ENCODE measurements around the gene ZMYM2. TPM values are rescaled to one million over a fixed set of nuclear protein-coding genes. Genes with fewer than 3 reads are reported as not detected.

ZMYM2 gene
- total RNA-seq, 2 experiments from 2014 or later, result 54.2 to 59.9 TPM

DNA sequence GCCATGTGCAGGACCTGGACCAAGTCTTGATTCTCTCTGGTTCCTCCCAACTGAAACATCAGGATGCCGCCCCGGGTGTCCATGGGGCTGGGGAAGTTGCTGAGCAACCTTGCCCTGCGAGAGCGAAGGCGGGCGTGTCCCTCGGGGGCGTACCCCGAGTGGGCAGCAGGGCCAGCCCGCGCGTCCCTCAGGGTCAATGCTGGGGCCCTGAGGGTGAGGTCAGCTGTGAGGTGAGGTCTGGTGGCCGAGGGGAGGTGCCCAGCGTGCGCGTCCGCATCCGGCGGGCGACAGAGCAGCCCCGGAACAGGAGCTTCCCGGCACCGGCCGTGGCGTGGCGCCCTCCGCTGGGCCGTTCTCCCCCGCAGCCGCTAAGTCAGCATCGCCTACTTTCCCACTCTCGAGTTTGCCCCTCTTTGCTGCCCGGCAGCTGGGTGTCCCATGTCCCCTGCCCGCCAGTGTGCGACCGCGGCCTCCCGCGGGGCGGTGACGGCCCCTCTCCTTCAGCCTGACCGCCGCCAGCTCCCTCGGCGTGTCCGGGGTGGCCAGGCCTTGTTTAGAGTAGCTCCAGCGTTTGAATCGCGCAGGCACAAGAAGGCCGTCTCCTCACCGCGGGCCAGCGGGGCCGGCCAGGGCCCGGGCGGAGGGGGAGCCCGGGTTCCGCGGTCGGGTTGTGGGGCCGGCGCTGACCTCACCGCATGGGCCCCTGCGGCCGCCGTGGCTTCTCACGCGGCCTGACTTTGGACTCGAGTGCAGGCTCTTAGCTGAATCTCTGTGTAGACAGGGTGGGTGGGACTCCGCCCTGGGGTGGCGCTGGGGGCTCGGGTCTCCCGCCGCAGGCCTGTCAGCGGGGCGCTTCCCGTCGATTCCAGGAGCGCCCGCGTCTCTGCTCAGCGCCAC lies 169.3 kb downstream of the ZMYM2 start:
- peak; percentile 72 for ATAC-seq
- intact Hi-C loops (cut with DNase I, micrococcal nuclease), result loop anchor here (2.0 kb wide), 1 partner anchor 35 kb away; no protein-coding TSS in a partner anchor
- no peaks in the 10 kb centered on the region for H3K4me1 Mint-ChIP-seq
- H3K27ac Mint-ChIP-seq, result peak overlapping the region; percentile 34
- POLR2A ChIA-PET, result interaction anchor here (0.6 to 0.8 kb wide), 2 partner anchors 9 to 29 kb away, joined by 3 to 4 read pairs; no protein-coding TSS in a partner anchor
- peak overlapping the region; percentile 62 for H3K4me3 Mint-ChIP-seq
- no peaks in the 10 kb centered on the region for H3K36me3 Mint-ChIP-seq (ENCODE audit: low read depth)
- H3K9me3 Mint-ChIP-seq (ENCODE audit: low read depth), result no peaks in the 10 kb centered on the region
- H3K27me3 Mint-ChIP-seq, result peaks cover 11% of the 10 kb centered on the region
- CTCF ChIA-PET, result interaction anchor here (0.6 to 2.4 kb wide), 9 partner anchors 9 to 361 kb away, joined by 3 to 12 read pairs (median 5); partner anchors contain the start of gene GJA3
- DNase-seq, result peak; percentile 64

DNA sequence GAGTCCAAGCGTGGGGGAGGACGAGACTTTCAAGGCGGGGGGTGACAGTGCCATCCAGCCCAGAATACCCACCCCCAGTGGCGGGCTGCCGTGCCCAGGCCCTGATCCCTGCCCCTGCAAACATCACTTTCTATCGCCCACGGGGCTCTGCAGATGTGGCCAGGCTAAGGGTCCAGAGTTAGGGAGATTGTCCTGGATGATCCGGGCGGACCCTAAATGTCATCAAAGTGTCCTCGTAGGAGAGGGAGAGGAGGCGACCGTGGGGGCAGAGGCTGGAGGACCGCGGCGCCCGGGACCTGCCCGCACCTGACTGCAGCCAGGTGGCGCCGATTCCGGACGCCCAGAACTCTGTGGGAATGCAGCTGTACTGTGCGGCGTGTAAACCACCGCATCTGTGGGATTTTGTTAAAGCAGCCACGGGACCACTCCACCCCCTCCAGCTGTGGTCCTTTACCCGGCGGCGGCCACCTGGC lies 170.0 kb downstream of the ZMYM2 start:
- DNase-seq (peak; percentile 36), ATAC-seq (peak; percentile 22)

DNA sequence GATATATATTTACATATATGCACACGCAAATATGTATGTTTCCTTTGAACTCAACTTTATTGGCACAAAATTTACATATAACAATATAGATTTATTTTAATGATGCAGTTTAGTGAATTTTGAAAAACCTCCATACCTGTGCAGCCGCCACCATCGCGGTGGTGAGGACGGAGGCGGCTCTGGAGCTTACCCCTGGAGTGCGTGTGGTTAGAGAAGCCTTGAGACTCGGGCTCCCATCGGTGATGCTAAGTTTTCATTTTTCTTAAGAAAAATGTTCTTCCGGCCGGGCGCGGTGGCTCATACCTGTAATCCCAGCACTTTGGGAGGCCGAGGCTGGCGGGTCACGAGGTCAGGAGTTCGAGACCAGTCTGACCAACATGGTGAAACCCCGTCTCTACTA lies 170.5 kb downstream of the ZMYM2 start:
- H3K36me3 Mint-ChIP-seq (ENCODE audit: low read depth), result no peaks in the 10 kb centered on the region
- no peak overlapping the region for H3K27ac Mint-ChIP-seq
- no peak overlapping the region for H3K4me3 Mint-ChIP-seq
- intact Hi-C loops (cut with DNase I, micrococcal nuclease), result loop anchor here (2.0 kb wide), 1 partner anchor 34 kb away; no protein-coding TSS in a partner anchor
- POLR2A ChIA-PET, result interaction anchor here (0.7 kb wide), 1 partner anchor 16 kb away, joined by 3 read pairs; no protein-coding TSS in a partner anchor
- no peak for DNase-seq
- CTCF ChIA-PET, result interaction anchor here (2.4 kb wide), 1 partner anchor 10 kb away, joined by 12 read pairs; no protein-coding TSS in a partner anchor
- peaks cover 17% of the 10 kb centered on the region for H3K27me3 Mint-ChIP-seq
- no peaks in the 10 kb centered on the region for H3K4me1 Mint-ChIP-seq
- no peaks in the 10 kb centered on the region for H3K9me3 Mint-ChIP-seq (ENCODE audit: low read depth)
- no peak for ATAC-seq

More for the DNA sequence above, 170.0 kb downstream of the ZMYM2 start:
- intact Hi-C loops (cut with DNase I, micrococcal nuclease), result loop anchor here (2.0 kb wide), 1 partner anchor 34 kb away; no protein-coding TSS in a partner anchor
- Mint-ChIP-seq H3K4me3 (peak overlapping the region; percentile 62), H3K4me1 (no peaks in the 10 kb centered on the region), H3K27me3 (peaks cover 16% of the 10 kb centered on the region), H3K36me3 (ENCODE audit: low read depth) (no peaks in the 10 kb centered on the region), H3K27ac (no peak overlapping the region), H3K9me3 (ENCODE audit: low read depth) (no peaks in the 10 kb centered on the region)
- POLR2A ChIA-PET, result no interaction called here
- CTCF ChIA-PET, result interaction anchor here (0.7 to 2.4 kb wide), 7 partner anchors 10 to 361 kb away, joined by 3 to 12 read pairs (median 5); no protein-coding TSS in a partner anchor

DNA sequence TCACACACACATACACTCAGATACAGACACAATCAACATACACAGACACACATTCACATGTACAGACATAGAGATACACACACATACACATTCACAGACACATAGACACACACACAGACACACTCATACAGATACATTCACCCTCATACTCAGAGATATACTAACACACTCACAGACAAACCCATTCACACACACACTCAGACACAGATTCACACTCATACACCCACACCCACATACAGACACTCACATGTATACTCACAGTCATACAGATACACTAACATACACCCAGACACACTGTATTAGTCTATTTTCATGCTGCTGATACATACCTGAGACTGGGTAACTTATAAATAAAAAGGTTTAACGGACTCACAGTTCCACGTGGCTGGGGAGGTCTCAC lies 171.5 kb downstream of the ZMYM2 start:
- Mint-ChIP-seq H3K27me3 (peaks cover 12% of the 10 kb centered on the region), H3K4me1 (no peaks in the 10 kb centered on the region), H3K9me3 (ENCODE audit: low read depth) (no peaks in the 10 kb centered on the region), H3K27ac (no peak overlapping the region), H3K36me3 (ENCODE audit: low read depth) (no peaks in the 10 kb centered on the region), H3K4me3 (no peak overlapping the region)
- POLR2A ChIA-PET, result no interaction called here
- intact Hi-C loops (cut with DNase I, micrococcal nuclease), result no loop called here
- CTCF ChIA-PET, result no interaction called here
- DNase-seq (no peak), ATAC-seq (peak; percentile 61)

DNA sequence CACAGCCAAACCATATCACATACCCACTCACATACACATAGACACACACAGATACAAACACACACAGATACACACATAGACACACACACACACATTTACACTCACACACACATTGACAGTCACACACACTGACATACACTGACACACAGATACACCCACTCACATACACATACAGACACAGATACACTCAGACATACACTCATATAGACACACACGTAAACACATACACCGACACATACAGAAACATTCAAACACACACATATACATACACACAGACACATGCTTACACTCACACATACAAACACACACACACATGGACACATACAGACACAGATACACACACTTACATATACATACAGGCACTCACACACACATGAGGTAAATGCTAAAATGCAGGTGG lies 172.1 kb downstream of the ZMYM2 start:
- ATAC-seq, result no peak
- Mint-ChIP-seq H3K4me1 (no peaks in the 10 kb centered on the region), H3K36me3 (ENCODE audit: low read depth) (no peaks in the 10 kb centered on the region), H3K9me3 (ENCODE audit: low read depth) (no peaks in the 10 kb centered on the region), H3K27me3 (peaks cover 12% of the 10 kb centered on the region), H3K4me3 (no peak overlapping the region), H3K27ac (no peak overlapping the region)
- no peak for DNase-seq
- intact Hi-C loops (cut with DNase I, micrococcal nuclease), result no loop called here
- ChIA-PET CTCF (interaction anchor here (1.3 kb wide), 1 partner anchor 14 kb away, joined by 5 read pairs; no protein-coding TSS in a partner anchor), POLR2A (no interaction called here)

DNA sequence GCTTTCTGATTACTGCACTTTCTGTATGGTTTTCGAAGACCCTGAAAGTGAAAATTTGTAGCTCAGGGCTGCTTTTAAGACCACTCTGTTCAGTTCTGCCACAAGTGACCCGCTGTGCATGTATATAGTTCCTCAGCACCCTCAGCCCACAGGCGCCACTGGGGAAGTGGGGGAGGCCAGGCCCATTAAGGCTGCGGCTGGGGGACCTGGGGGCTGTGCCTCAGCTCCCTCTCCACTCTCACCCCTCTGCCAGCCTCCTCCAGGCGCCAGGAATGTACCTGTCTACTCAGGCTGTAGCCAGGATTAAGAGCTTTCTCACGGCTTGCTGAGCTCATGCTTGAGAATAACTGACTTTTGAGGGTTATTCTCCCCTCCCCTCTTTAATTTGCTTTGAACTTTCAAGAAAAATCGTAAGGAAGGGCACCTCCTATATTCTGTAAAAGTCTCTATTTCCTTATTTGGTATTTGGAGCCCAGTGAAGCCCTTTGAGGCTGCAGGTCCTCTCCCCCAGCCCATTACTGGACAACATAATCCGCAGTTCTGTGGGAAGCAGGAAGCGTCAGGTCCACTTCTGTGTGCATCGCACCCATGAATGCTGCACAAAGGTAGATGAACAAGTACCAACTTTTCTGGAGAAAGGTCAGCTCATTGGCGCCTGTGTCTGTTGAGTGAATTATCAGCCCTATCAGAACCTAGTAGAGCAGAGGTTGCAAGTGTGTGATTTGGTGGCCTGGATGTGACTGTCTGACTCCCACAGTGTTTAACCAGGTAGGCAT lies 172.7 kb downstream of the ZMYM2 start:
- H3K9me3 Mint-ChIP-seq (ENCODE audit: low read depth), result no peaks in the 10 kb centered on the region
- ChIA-PET CTCF (interaction anchor here (1.2 to 1.3 kb wide), 2 partner anchors 12 to 14 kb away, joined by 5 to 6 read pairs; no protein-coding TSS in a partner anchor), POLR2A (interaction anchor here (0.6 kb wide), 1 partner anchor 83 kb away, joined by 3 read pairs; no protein-coding TSS in a partner anchor)
- ATAC-seq, result no peak
- H3K4me1 Mint-ChIP-seq, result no peaks in the 10 kb centered on the region
- intact Hi-C loops (cut with DNase I, micrococcal nuclease), result no loop called here
- peaks cover 11% of the 10 kb centered on the region for H3K27me3 Mint-ChIP-seq
- H3K4me3 Mint-ChIP-seq, result no peak overlapping the region
- no peak for DNase-seq
- no peaks in the 10 kb centered on the region for H3K36me3 Mint-ChIP-seq (ENCODE audit: low read depth)
- H3K27ac Mint-ChIP-seq, result no peak overlapping the region

DNA sequence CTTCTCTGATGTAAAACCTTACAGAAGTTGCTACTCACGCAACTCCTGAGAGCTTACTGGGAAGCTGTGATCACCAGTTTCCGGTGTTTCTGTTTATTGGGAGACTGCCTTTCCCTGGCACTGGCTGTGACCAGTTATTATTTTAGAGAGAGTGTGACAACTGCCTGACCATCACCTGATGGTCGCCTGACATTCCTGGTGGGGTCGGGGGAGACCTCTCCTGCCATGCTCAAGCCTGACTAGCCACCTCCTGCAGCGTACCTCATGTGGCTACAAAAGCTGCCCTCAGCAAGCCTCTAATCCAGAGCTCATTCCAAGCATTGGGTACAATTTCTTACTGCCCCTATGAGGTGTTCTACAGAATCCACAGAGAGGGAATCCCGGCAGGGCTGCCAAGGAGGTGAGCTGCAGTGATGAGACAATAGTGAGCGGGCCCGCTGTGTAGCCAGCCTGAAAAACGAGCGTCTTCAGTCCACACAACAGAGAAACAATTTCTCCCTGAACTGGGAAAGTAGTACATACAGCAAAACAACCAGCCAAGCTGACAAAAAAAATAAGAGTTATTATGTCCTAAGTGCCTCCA lies 173.6 kb downstream of the ZMYM2 start:
- ATAC-seq, result no peak
- DNase-seq, result no peak
- CTCF ChIA-PET, result interaction anchor here (0.9 to 1.3 kb wide), 4 partner anchors 9 to 30 kb away, joined by 4 to 6 read pairs (median 4); partner anchors contain the start of gene GJA3
- H3K4me1 Mint-ChIP-seq, result peaks cover 2% of the 10 kb centered on the region
- no peak overlapping the region for H3K27ac Mint-ChIP-seq
- no peaks in the 10 kb centered on the region for H3K9me3 Mint-ChIP-seq (ENCODE audit: low read depth)
- H3K4me3 Mint-ChIP-seq, result no peak overlapping the region
- no peaks in the 10 kb centered on the region for H3K36me3 Mint-ChIP-seq (ENCODE audit: low read depth)
- intact Hi-C loops (cut with DNase I, micrococcal nuclease), result no loop called here
- POLR2A ChIA-PET, result interaction anchor here (0.6 kb wide), 1 partner anchor 12 kb away, joined by 4 read pairs; no protein-coding TSS in a partner anchor
- peaks cover 17% of the 10 kb centered on the region for H3K27me3 Mint-ChIP-seq

DNA sequence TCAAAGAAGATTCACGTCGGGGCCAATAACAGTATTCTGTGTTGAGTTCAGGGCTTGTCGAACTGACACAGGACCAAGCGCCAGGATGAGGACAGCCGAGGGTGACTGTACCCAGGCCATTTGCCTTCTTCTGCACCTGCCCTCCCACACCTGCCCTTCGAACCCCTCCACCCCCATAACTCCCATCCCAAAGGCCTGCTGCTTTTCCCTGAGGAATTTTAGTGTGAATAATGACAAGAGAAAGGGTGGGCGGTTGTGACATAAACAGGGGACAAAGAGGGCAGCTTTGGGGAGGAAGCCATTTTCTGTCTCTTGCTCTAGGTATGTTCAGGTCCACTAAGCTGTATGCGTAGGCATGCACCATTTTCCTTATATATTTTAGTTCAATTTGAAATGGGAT lies 176.2 kb downstream of the ZMYM2 start:
- ChIA-PET CTCF (no interaction called here), POLR2A (interaction anchor here (0.6 kb wide), 1 partner anchor 14 kb away, joined by 3 read pairs; no protein-coding TSS in a partner anchor)
- peaks cover 28% of the 10 kb centered on the region for H3K27me3 Mint-ChIP-seq
- no peak overlapping the region for H3K27ac Mint-ChIP-seq
- no peak for DNase-seq
- H3K9me3 Mint-ChIP-seq (ENCODE audit: low read depth), result no peaks in the 10 kb centered on the region
- intact Hi-C loops (cut with DNase I, micrococcal nuclease), result no loop called here
- no peak for ATAC-seq
- no peaks in the 10 kb centered on the region for H3K36me3 Mint-ChIP-seq (ENCODE audit: low read depth)
- H3K4me3 Mint-ChIP-seq, result no peak overlapping the region
- H3K4me1 Mint-ChIP-seq, result peaks cover 2% of the 10 kb centered on the region

DNA sequence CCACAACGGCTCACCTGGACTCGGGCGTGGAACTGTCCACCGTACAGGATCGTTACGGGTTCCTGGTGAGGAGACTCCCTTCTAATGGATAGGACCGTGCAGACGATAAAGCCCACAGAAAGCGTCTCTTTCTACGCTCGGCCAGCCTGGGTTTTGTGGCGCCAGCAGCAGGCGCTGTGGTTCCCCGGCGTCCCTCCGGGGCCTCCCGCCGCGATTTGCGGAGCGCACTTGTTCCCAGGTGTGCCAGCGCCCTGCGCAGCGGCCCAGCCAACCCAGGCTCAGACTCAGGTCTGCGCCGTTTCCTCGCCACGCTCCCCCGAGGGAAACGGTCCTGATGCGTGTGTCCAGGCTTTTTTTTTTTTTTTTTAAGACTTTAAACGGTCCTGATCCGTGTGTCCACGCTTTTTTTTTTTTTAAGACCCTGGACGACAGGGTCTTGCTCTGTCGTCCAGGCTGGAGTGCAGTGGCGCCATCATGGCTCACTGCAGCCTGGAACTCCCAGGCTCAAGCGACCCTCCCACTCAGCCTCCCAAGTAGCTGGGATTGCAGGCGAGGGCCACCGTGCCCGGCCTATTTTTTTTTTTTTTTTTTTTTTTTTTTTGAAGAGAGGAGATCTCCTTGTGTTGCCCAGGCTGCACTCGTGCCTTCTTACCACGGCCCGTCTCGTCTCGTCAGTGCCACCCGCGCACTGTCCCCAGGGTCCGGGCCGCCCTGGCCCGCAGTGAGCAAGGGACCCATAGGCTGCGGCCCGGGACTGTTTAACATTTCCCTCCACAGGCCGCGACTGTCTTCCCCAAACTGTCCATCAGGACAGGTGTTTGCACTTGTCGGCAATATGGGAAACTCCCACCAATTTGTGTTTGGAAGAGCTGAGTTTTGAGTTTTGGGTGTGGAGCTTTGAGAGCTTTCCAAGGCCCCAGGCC lies 178.5 kb downstream of the ZMYM2 start:
- H3K4me3 Mint-ChIP-seq, result peak overlapping the region; percentile 16
- no peak overlapping the region for H3K27ac Mint-ChIP-seq
- peak; percentile 92 for ATAC-seq
- peak; percentile 79 for DNase-seq
- H3K9me3 Mint-ChIP-seq (ENCODE audit: low read depth), result no peaks in the 10 kb centered on the region
- H3K4me1 Mint-ChIP-seq, result peaks cover 2% of the 10 kb centered on the region
- POLR2A ChIA-PET, result no interaction called here
- CTCF ChIA-PET, result interaction anchor here (0.9 to 1.2 kb wide), 2 partner anchors 23 to 274 kb away, joined by 3 read pairs; no protein-coding TSS in a partner anchor
- intact Hi-C loops (cut with DNase I, micrococcal nuclease), result loop anchor here in 1 of 2 experiments (2.0 kb wide), 1 partner anchor 26 kb away; no protein-coding TSS in a partner anchor
- peaks cover 40% of the 10 kb centered on the region for H3K27me3 Mint-ChIP-seq
- H3K36me3 Mint-ChIP-seq (ENCODE audit: low read depth), result no peaks in the 10 kb centered on the region

DNA sequence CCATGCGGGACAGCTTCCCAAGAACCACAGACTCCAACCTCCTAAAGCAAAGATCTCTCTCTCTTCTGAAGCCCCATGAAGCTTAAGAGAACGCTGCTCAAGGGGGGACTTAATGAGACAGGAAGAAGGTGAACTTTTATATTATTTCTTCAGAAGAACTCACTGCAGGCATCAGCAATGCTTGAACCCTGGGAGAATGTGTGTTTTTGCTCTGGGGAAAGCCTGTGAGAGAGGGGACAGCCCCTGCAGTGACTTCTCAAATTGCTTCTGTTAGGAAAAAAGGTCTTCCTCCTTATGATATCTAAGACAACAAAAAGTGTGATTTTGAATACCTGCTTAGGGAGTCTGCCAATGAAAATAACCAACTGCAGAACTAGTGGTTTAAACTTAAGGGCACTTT lies 179.3 kb downstream of the ZMYM2 start:
- no peak for ATAC-seq
- no peaks in the 10 kb centered on the region for H3K36me3 Mint-ChIP-seq (ENCODE audit: low read depth)
- POLR2A ChIA-PET, result no interaction called here
- CTCF ChIA-PET, result interaction anchor here (0.9 to 1.2 kb wide), 2 partner anchors 22 to 273 kb away, joined by 3 read pairs; no protein-coding TSS in a partner anchor
- no peak overlapping the region for H3K4me3 Mint-ChIP-seq
- DNase-seq, result no peak
- intact Hi-C loops (cut with DNase I, micrococcal nuclease), result loop anchor here in 1 of 2 experiments (2.0 kb wide), 1 partner anchor 25 kb away; no protein-coding TSS in a partner anchor
- H3K27ac Mint-ChIP-seq, result no peak overlapping the region
- H3K9me3 Mint-ChIP-seq (ENCODE audit: low read depth), result no peaks in the 10 kb centered on the region
- peaks cover 43% of the 10 kb centered on the region for H3K27me3 Mint-ChIP-seq
- peaks cover 2% of the 10 kb centered on the region for H3K4me1 Mint-ChIP-seq

Measured in activated CD4-positive, alpha-beta T cell treated with anti-CD3 and anti-CD28 coated beads for 36 hours (primary cell).